ENCODE results near the gene SEH1L. TPM values are rescaled to one million over a fixed set of nuclear protein-coding genes. Genes with fewer than 3 reads are reported as not detected.
A peak's percentile ranks its signal among the peaks of the same experiment; 100 is the strongest.
"Not testable (repeated sequence)": the region's sequence is repeated elsewhere in the genome, so short reads cannot be mapped to it uniquely, and the experiment has no call there.

SEH1L gene
- total RNA-seq (10 to 100 TPM; 22.8 to 29.8 TPM), polyA plus RNA-seq (ENCODE audit: insufficient read length in 2 of 2) (10 to 100 TPM; 33.6 to 37.1 TPM)
- long read RNA-seq, donor 1, transcript SEH1L-202 (9 exons, 1,846 nt): major isoform, 6 of 8 reads
- long read RNA-seq, donor 1, partial matches to known transcripts: 0 of 8 reads
- long read RNA-seq, donor 1, other reads (novel, unspliced or antisense): 0 of 8 reads
- long read RNA-seq, donor 2, partial matches to known transcripts: 0 of 3 reads
- long read RNA-seq, donor 2, other reads (novel, unspliced or antisense): 0 of 3 reads
- long read RNA-seq, donor 3, partial matches to known transcripts: 0 of 3 reads
- long read RNA-seq, donor 3, other reads (novel, unspliced or antisense): 0 of 3 reads
- long read RNA-seq, donor 4, full-length matches to known transcripts: 3 of 3 reads
- long read RNA-seq, donor 4, partial matches to known transcripts: 0 of 3 reads
- long read RNA-seq, donor 4, other reads (novel, unspliced or antisense): 0 of 3 reads

- DNase-seq (ENCODE audit: low read depth in 4 of 6, low spot score in 6 of 6): peak; percentile 70 to 99 (median 94)
Measured at GRCh38 chr18:12947285-12948049, at the start of gene SEH1L. Gene SEH1L, plus strand, starts transcription at chr18:12948011. Its CDS starts 111 bp downstream, at chr18:12948122.

GRCh38 chr18:12901208-12901607, 46.6 kb upstream of the SEH1L start:
- H3K9me3 ChIP-seq (ENCODE audit: control insufficient read depth, insufficient read depth, low read length); H3K4me1 ChIP-seq (ENCODE audit: control insufficient read depth, insufficient read depth, low read length); H3K27ac ChIP-seq (ENCODE audit: low read depth, low read length); H3K4me3 ChIP-seq (ENCODE audit: low read depth, low read length); H3K36me3 ChIP-seq (ENCODE audit: control insufficient read depth, insufficient read depth, low read length); DNase-seq (ENCODE audit: low read depth in 4 of 6, low spot score in 6 of 6): not testable (repeated sequence)
- peaks cover 13% of the 10 kb centered on the region for H3K27me3 ChIP-seq (ENCODE audit: control insufficient read depth, insufficient read depth, low read length)
- WGBS (ENCODE audit: insufficient coverage): 98% methylated on average over 9 of the region's 12 CpGs

More at GRCh38 chr18:12947285-12948049, at the start of gene SEH1L:
- H3K4me3 ChIP-seq (ENCODE audit: low read depth, low read length): peak within 1 kb of the TSS; percentile 77
- no peaks in the 10 kb centered on the region for H3K9me3 ChIP-seq (ENCODE audit: control insufficient read depth, insufficient read depth, low read length)
- peaks cover 21% of the 10 kb centered on the region for H3K4me1 ChIP-seq (ENCODE audit: control insufficient read depth, insufficient read depth, low read length)
- H3K27ac ChIP-seq (ENCODE audit: low read depth, low read length): peak within 1 kb of the TSS; percentile 96
- H3K36me3 ChIP-seq (ENCODE audit: control insufficient read depth, insufficient read depth, low read length): peaks cover under 1% of the 10 kb centered on the region
- no peaks in the 10 kb centered on the region for H3K27me3 ChIP-seq (ENCODE audit: control insufficient read depth, insufficient read depth, low read length)
- under 1% methylated on average over 43 of the region's 58 CpGs for WGBS (ENCODE audit: insufficient coverage)

- H3K27ac ChIP-seq (ENCODE audit: low read depth, low read length): no peak overlapping the region
- 100% methylated on average over 1 of the region's 8 CpGs for WGBS (ENCODE audit: insufficient coverage)
- no peaks in the 10 kb centered on the region for H3K36me3 ChIP-seq (ENCODE audit: control insufficient read depth, insufficient read depth, low read length)
- peaks cover 2% of the 10 kb centered on the region for H3K27me3 ChIP-seq (ENCODE audit: control insufficient read depth, insufficient read depth, low read length)
- peak in 1 of 6 donors; percentile 27 for DNase-seq (ENCODE audit: low read depth in 4 of 6, low spot score in 6 of 6)
- H3K4me1 ChIP-seq (ENCODE audit: control insufficient read depth, insufficient read depth, low read length): no peaks in the 10 kb centered on the region
- no peaks in the 10 kb centered on the region for H3K9me3 ChIP-seq (ENCODE audit: control insufficient read depth, insufficient read depth, low read length)
- no peak overlapping the region for H3K4me3 ChIP-seq (ENCODE audit: low read depth, low read length)
Measured at GRCh38 chr18:12904012-12904516, 43.7 kb upstream of the SEH1L start.

- H3K9me3 ChIP-seq (ENCODE audit: control insufficient read depth, insufficient read depth, low read length): no peaks in the 10 kb centered on the region
- WGBS (ENCODE audit: insufficient coverage): 80% methylated on average over 4 of the region's 4 CpGs
- H3K36me3 ChIP-seq (ENCODE audit: control insufficient read depth, insufficient read depth, low read length): no peaks in the 10 kb centered on the region
- H3K4me1 ChIP-seq (ENCODE audit: control insufficient read depth, insufficient read depth, low read length): peaks cover 2% of the 10 kb centered on the region
- DNase-seq (ENCODE audit: low read depth in 4 of 6, low spot score in 6 of 6): no peak
- H3K4me3 ChIP-seq (ENCODE audit: low read depth, low read length): no peak overlapping the region
- no peak overlapping the region for H3K27ac ChIP-seq (ENCODE audit: low read depth, low read length)
- H3K27me3 ChIP-seq (ENCODE audit: control insufficient read depth, insufficient read depth, low read length): peaks cover 2% of the 10 kb centered on the region
Measured at GRCh38 chr18:12906119-12906518, 41.7 kb upstream of the SEH1L start.

- no peak overlapping the region for H3K27ac ChIP-seq (ENCODE audit: low read depth, low read length)
Measured at GRCh38 chr18:12906773-12907172, 41.0 kb upstream of the SEH1L start.

GRCh38 chr18:12907258-12907925, 40.4 kb upstream of the SEH1L start:
- WGBS (ENCODE audit: insufficient coverage): 24% methylated on average over 5 of the region's 8 CpGs
- DNase-seq (ENCODE audit: low read depth in 4 of 6, low spot score in 6 of 6): peak in 1 of 6 donors; percentile 42
- Histone ChIP-seq H3K9me3 (ENCODE audit: control insufficient read depth, insufficient read depth, low read length) (no peaks in the 10 kb centered on the region), H3K27ac (ENCODE audit: low read depth, low read length) (peak overlapping the region; percentile 2), H3K36me3 (ENCODE audit: control insufficient read depth, insufficient read depth, low read length) (no peaks in the 10 kb centered on the region), H3K27me3 (ENCODE audit: control insufficient read depth, insufficient read depth, low read length) (peaks cover 14% of the 10 kb centered on the region), H3K4me3 (ENCODE audit: low read depth, low read length) (no peak overlapping the region), H3K4me1 (ENCODE audit: control insufficient read depth, insufficient read depth, low read length) (peaks cover 15% of the 10 kb centered on the region)

More at GRCh38 chr18:12906773-12907172, 41.0 kb upstream of the SEH1L start:
- peaks cover 8% of the 10 kb centered on the region for H3K4me1 ChIP-seq (ENCODE audit: control insufficient read depth, insufficient read depth, low read length)
- 88% methylated on average over 10 of the region's 10 CpGs for WGBS (ENCODE audit: insufficient coverage)
- no peaks in the 10 kb centered on the region for H3K9me3 ChIP-seq (ENCODE audit: control insufficient read depth, insufficient read depth, low read length)
- H3K27me3 ChIP-seq (ENCODE audit: control insufficient read depth, insufficient read depth, low read length): peaks cover 8% of the 10 kb centered on the region
- H3K36me3 ChIP-seq (ENCODE audit: control insufficient read depth, insufficient read depth, low read length): no peaks in the 10 kb centered on the region
- DNase-seq (ENCODE audit: low read depth in 4 of 6, low spot score in 6 of 6): no peak
- H3K4me3 ChIP-seq (ENCODE audit: low read depth, low read length): no peak overlapping the region

GRCh38 chr18:12908706-12909105, 39.1 kb upstream of the SEH1L start:
- WGBS (ENCODE audit: insufficient coverage): 90% methylated on average over 2 of the region's 4 CpGs

GRCh38 chr18:12911025-12911928, 36.5 kb upstream of the SEH1L start:
- no peak overlapping the region for H3K27ac ChIP-seq (ENCODE audit: low read depth, low read length)
- peak in 2 of 6 donors; percentile 23 to 36 for DNase-seq (ENCODE audit: low read depth in 4 of 6, low spot score in 6 of 6)

More at GRCh38 chr18:12908706-12909105, 39.1 kb upstream of the SEH1L start:
- no peak for DNase-seq (ENCODE audit: low read depth in 4 of 6, low spot score in 6 of 6)
- Histone ChIP-seq H3K36me3 (ENCODE audit: control insufficient read depth, insufficient read depth, low read length) (no peaks in the 10 kb centered on the region), H3K9me3 (ENCODE audit: control insufficient read depth, insufficient read depth, low read length) (peaks cover 4% of the 10 kb centered on the region), H3K4me1 (ENCODE audit: control insufficient read depth, insufficient read depth, low read length) (peaks cover 16% of the 10 kb centered on the region), H3K27ac (ENCODE audit: low read depth, low read length) (no peak overlapping the region), H3K4me3 (ENCODE audit: low read depth, low read length) (no peak overlapping the region), H3K27me3 (ENCODE audit: control insufficient read depth, insufficient read depth, low read length) (peaks cover 22% of the 10 kb centered on the region)

More at GRCh38 chr18:12911025-12911928, 36.5 kb upstream of the SEH1L start:
- Histone ChIP-seq H3K36me3 (ENCODE audit: control insufficient read depth, insufficient read depth, low read length) (no peaks in the 10 kb centered on the region), H3K27me3 (ENCODE audit: control insufficient read depth, insufficient read depth, low read length) (peaks cover 22% of the 10 kb centered on the region), H3K4me1 (ENCODE audit: control insufficient read depth, insufficient read depth, low read length) (peaks cover 16% of the 10 kb centered on the region), H3K4me3 (ENCODE audit: low read depth, low read length) (no peak overlapping the region), H3K9me3 (ENCODE audit: control insufficient read depth, insufficient read depth, low read length) (peaks cover 4% of the 10 kb centered on the region)
- 5% methylated on average over 75 of the region's 75 CpGs for WGBS (ENCODE audit: insufficient coverage)
